ENCODE results near the gene S100PBP.

The S100PBP gene

GRCh38 chr1:32858136-32858535 is 40.7 kb downstream of the S100PBP start:
- H3K36me3 ChIP-seq (replicated peaks; ENCODE audit: low read depth, low read length) = peaks cover 10% of the 10 kb centered on the region
- H3K9me3 ChIP-seq (ENCODE audit: insufficient read depth, low read length) = no peaks in the 10 kb centered on the region
- no peak overlapping the region for H3K4me3 ChIP-seq (ENCODE audit: low read length)
- no peaks in the 10 kb centered on the region for H3K27me3 ChIP-seq (ENCODE audit: low read depth, low read length)
- TF ChIP-seq CTCF (IDR thresholded peaks at IDR 0.05; ENCODE audit: low read depth, low read length) (no peak), EZH2phosphoT487 (IDR thresholded peaks at IDR 0.05; ENCODE audit: low read depth) (no peak)
- H3K4me2 ChIP-seq (ENCODE audit: low read length) = no peak overlapping the region
- H3K4me1 ChIP-seq (ENCODE audit: low read length) = no peaks in the 10 kb centered on the region
- H4K20me1 ChIP-seq (ENCODE audit: insufficient read depth, low read length) = no peaks in the 10 kb centered on the region
- H2AFZ ChIP-seq (ENCODE audit: low read depth, low read length) = no peak overlapping the region
- H3K27ac ChIP-seq (ENCODE audit: low read length) = no peak overlapping the region
- no peaks in the 10 kb centered on the region for H3K79me2 ChIP-seq (ENCODE audit: low read length)
- H3K9ac ChIP-seq (ENCODE audit: low read length) = no peak overlapping the region

- no peak for TF ChIP-seq CTCF (IDR thresholded peaks at IDR 0.05; ENCODE audit: low read depth, low read length)
- no peak for TF ChIP-seq EZH2phosphoT487 (IDR thresholded peaks at IDR 0.05; ENCODE audit: low read depth)
- no peak overlapping the region for H2AFZ ChIP-seq (ENCODE audit: low read depth, low read length)
- no peaks in the 10 kb centered on the region for H4K20me1 ChIP-seq (ENCODE audit: insufficient read depth, low read length)
These were observed 41.3 kb downstream of the S100PBP start for GRCh38 chr1:32858791-32859190.

GRCh38 chr1:32859915-32860314 is 42.5 kb downstream of the S100PBP start:
- Histone ChIP-seq H3K27ac (ENCODE audit: low read length) (no peak overlapping the region), H2AFZ (ENCODE audit: low read depth, low read length) (no peak overlapping the region), H3K4me2 (ENCODE audit: low read length) (no peak overlapping the region), H3K27me3 (ENCODE audit: low read depth, low read length) (no peaks in the 10 kb centered on the region), H3K9me3 (ENCODE audit: insufficient read depth, low read length) (no peaks in the 10 kb centered on the region), H3K9ac (ENCODE audit: low read length) (no peak overlapping the region), H3K4me1 (ENCODE audit: low read length) (peaks cover 11% of the 10 kb centered on the region), H3K36me3 (replicated peaks; ENCODE audit: low read depth, low read length) (peaks cover 10% of the 10 kb centered on the region), H3K79me2 (ENCODE audit: low read length) (no peaks in the 10 kb centered on the region), H3K4me3 (ENCODE audit: low read length) (no peak overlapping the region), H4K20me1 (ENCODE audit: insufficient read depth, low read length) (no peaks in the 10 kb centered on the region)
- no peak for TF ChIP-seq EZH2phosphoT487 (IDR thresholded peaks at IDR 0.05; ENCODE audit: low read depth)
- no peak for TF ChIP-seq CTCF (IDR thresholded peaks at IDR 0.05; ENCODE audit: low read depth, low read length)

More at GRCh38 chr1:32858791-32859190, 41.3 kb downstream of the S100PBP start:
- no peak overlapping the region for H3K4me2 ChIP-seq (ENCODE audit: low read length)
- H3K9me3 ChIP-seq (ENCODE audit: insufficient read depth, low read length) = no peaks in the 10 kb centered on the region
- H3K36me3 ChIP-seq (replicated peaks; ENCODE audit: low read depth, low read length) = peaks cover 10% of the 10 kb centered on the region
- no peak overlapping the region for H3K9ac ChIP-seq (ENCODE audit: low read length)
- H3K4me3 ChIP-seq (ENCODE audit: low read length) = no peak overlapping the region
- no peak overlapping the region for H3K27ac ChIP-seq (ENCODE audit: low read length)
- H3K27me3 ChIP-seq (ENCODE audit: low read depth, low read length) = no peaks in the 10 kb centered on the region
- H3K4me1 ChIP-seq (ENCODE audit: low read length) = peaks cover 3% of the 10 kb centered on the region
- H3K79me2 ChIP-seq (ENCODE audit: low read length) = no peaks in the 10 kb centered on the region

- Histone ChIP-seq H3K9me3 (ENCODE audit: insufficient read depth, low read length) (no peaks in the 10 kb centered on the region), H3K4me1 (ENCODE audit: low read length) (peaks cover 11% of the 10 kb centered on the region), H3K27me3 (ENCODE audit: low read depth, low read length) (no peaks in the 10 kb centered on the region), H3K9ac (ENCODE audit: low read length) (no peak overlapping the region), H3K79me2 (ENCODE audit: low read length) (no peaks in the 10 kb centered on the region), H3K4me3 (ENCODE audit: low read length) (no peak overlapping the region), H3K27ac (ENCODE audit: low read length) (no peak overlapping the region), H2AFZ (ENCODE audit: low read depth, low read length) (no peak overlapping the region), H4K20me1 (ENCODE audit: insufficient read depth, low read length) (no peaks in the 10 kb centered on the region), H3K36me3 (replicated peaks; ENCODE audit: low read depth, low read length) (peaks cover 7% of the 10 kb centered on the region), H3K4me2 (ENCODE audit: low read length) (no peak overlapping the region)
- TF ChIP-seq EZH2phosphoT487 (IDR thresholded peaks at IDR 0.05; ENCODE audit: low read depth) = no peak
- TF ChIP-seq CTCF (IDR thresholded peaks at IDR 0.05; ENCODE audit: low read depth, low read length) = no peak
These were observed 43.1 kb downstream of the S100PBP start for GRCh38 chr1:32860566-32860965.

Data from OCI-LY3 (cell line).